Measurements from ENCODE around the gene PARS2.
A peak's percentile ranks its signal among the peaks of the same experiment; 100 is the strongest.

The PARS2 gene

DNA sequence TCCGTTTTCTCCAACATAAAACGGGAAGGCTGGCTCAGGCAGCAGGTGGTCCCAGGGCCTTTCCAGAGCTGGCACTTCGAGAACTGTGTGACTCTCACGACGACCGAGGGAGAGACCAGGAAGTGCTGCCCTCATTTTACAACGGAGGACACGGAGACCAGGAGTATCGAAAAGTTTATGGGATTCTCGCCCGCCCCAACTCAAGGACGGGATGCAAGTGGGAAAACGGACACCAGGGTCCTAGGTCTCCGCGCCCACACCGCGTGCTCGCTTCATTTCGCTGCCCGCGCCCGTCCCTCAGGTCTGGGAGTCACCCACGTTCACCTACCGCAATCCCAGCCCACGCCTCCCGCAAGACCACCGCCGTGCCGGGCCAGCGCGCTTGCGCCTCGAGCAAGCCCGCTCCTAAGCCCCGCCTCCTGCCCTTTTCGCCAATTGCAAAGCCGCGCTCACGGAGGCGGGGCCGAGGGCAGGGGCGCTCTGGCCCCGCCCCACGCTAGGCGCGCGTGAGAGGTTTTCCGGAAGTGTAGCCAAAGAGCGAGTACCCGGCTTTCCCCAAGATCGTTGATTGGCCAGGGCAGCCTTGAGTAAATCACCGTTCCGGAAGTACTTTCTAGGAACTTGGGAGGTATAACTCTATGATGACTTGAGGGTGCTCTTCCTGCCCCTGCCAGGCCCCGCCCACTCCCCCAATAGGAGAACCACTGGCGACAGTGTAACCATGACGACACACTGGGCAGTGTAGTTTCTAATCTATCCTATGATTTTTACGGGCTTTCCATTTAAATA is at the start of gene PARS2:
Gene PARS2 (minus strand): TSS at position 391 of the 789 bp plus-strand sequence. CDS start 5,362 bp downstream, outside the sequence.
- DNase-seq (ENCODE audit: low read depth, low spot score): peak; percentile 95

DNA sequence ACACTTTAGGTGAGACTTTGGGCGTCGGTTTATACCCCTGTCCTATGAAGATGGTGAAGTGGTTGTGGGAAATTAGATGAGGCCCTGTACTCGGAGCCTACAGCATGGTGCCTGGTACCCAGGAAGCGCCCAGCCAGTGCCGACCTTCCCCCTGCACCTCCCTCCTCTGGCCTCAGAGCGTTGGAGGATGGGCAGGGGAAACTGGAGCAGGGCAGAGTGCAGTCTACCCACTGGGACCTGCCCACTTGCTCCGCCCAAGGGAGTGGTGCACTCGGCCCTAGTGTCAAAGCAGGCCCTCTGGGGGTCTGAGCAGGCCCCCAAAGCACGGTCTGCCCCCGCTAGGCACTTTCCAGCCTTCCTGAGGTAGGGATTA is 49.8 kb upstream of the PARS2 start:
- DNase-seq (ENCODE audit: low read depth, low spot score): no peak

DNA sequence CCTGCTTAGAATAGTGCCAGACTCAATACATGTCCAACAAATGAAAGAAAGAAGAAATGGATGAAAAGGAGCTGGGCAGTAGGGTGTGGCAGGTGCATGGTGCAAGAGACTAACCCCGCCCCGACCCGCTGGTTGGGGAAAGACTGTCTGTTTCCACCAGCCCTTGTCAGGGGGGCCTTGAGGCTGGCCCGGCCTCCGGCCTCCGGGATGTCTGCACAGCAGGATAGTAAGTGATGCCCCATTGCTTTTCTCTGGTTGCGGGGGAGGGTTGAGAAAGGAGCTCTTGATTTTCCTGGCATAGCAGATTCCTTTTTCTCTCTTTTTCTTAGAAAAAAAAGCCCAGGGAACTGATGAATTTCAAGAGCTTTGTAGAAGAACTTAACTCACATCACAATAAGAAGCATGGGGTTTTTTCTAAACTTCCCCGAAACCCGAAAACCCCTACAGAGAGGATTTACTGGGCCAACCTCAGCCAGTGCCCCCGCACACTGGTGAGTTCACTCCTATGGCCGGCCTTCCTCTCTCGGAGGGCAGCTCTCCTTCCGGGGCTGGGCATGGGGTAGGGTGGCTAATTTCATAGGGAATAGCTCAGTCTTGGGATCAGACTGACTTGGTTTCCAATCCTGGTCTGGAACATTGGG is 49.3 kb upstream of the PARS2 start:
- DNase-seq (ENCODE audit: low read depth, low spot score): no peak

DNA sequence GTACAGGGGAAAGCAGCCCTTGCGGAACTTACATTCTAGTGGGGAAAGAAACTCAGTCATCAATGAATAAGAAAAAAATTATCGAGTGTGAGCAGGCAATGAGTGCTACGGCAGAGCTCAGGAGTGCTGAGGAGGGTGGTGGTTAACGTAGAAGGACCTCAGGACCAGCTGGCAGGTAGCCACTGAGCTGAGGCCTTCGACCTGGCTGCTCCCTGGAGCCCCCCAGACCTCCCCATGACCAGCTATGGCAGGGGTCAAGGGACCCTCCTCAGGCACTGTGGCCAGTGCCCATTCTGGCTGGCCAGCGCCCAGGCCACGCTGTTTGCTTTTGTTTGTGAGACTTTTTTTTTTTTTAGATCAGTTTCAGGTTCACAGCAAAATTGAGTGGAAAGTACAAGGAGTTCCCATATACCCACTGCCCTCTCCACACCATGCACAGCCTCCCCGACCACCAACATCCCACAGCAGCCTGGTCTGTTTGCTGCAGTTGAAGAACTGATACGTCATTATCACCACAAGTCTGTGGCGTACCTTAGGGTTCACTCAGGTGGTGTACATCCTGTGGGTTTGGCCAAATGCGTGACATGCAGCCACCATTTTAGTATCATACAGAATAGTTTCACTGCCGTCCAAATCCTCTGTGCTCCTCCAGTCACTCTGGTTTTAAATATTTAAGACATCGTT is 48.6 kb upstream of the PARS2 start:
- DNase-seq (ENCODE audit: low read depth, low spot score): no peak

DNA sequence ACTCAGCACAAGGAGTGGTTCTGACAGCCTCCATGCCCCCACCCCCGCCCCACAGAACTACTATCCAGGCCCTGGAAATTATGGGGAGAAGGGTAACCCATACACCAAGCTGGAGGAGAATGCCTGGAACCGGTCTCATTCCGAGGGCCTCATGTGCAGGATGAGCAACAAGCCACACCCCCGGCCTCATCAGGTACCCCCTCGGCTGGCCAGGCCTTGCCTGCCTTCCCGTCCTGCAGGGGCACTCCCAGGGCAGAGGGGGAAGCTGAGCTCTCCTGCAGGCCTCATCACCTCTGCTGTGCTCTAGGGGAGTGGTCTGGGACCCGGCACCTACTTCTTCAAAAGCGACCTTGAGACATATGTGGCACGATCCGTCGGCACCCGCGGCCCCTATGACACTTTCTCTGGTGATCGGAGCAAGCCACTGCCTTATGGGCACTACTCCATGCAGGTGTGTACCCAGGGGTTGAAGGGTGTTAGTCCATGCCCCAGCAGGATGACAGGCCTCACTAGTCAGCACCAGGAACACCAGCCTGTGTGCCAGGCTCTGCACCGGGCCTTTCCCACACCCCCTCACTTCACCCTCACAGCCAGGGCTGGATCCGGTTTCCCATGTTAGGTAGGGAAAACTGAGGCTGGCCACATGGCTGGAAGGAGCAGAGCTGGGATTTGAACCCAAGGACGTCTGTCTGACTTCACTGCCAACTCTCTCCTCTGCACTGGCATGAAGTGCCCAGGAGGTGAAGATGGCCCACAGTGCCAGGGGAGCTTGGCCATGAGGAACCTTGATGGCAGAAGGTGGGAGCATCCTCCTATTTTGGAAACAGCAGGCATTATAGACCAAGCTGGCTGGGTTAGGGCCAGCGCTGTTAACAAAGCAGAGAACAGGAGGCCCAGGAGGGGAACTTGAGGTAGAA is 47.7 kb upstream of the PARS2 start:
- DNase-seq (ENCODE audit: low read depth, low spot score): no peak

DNA sequence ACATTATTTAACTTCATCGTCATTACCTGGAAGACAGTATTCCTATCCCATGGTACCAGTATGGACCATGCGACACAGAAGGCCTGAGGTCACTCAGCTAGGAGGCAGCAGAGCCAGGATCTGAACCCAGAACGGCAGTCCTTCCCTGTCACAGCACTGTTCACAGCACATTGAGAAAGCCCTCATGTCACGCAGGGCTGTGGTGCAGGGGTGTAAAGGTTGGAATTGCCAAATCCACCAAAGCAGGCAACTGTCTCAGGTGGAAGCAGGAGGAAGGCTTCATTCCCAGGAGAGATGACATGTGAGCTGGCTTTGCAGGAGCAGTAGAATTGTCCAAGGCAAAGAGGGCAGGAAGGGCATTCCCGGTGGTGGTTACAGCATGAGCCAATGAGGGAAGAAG is 46.7 kb upstream of the PARS2 start:
- DNase-seq (ENCODE audit: low read depth, low spot score): no peak

DNA sequence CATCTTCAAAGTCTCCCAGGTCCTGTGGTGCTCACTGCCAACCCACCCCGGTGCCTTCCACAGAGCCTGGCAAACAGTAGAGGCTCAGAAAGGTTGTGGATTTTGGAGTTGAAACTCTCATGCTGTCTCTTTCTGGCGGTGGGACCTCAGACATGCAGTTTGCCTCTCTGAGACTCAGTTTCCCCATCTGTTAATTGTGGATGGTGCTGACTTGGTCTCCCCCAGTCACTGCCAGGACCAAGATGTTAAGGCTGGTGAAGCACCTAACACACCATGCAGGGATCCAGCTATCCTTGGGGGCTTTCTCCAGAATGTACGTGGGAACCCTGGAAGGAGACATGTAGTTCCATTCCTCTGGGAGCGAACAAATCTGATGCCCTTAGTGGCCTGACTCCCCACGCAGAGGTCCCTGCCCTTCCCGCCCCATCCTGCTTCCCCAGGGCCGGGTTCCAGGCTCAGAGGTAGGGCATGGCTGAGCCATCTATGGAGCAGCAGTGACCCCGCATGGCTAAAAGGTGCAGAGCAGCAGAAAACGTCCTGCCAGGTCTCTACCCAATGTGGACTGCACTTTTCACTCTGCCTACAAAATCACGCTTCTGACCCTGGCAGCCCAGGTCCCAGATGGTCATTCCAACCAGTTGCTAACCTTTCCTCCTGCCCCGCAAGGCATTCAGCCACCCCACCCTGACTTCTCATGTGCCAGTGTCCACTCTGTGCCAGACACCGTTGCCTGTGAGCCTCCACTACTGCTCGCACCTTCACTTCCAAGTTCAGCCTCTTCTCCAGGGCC is 46.0 kb upstream of the PARS2 start:
- DNase-seq (ENCODE audit: low read depth, low spot score): peak; percentile 36

DNA sequence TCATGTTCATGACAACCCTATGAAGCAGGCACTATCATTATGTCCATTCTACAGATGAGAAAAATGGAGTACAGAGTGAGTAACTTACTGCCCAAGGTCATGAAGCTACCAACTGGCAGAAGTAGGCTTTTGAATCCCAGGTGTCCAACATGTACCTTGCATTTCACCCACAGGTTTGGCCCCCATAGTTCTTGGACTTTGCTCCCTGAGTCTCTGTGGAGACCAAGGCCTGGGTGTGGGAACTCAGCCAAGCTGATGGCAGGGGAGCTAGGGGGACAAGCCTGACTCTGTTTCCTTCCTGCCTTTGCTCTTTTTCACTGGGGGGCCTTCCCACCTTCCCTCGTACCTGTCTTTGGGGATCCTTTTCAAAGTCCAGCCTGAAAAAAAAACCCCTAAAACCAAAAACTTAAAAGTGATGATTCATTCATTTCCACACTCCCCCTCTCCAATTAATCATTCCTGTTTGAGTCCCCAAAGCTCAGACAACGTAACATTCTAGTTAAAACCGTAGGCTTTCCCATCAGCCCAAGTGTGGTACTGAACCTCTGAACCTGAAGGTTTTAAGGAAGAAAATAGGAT is 45.3 kb upstream of the PARS2 start:
- no peak for DNase-seq (ENCODE audit: low read depth, low spot score)

DNA sequence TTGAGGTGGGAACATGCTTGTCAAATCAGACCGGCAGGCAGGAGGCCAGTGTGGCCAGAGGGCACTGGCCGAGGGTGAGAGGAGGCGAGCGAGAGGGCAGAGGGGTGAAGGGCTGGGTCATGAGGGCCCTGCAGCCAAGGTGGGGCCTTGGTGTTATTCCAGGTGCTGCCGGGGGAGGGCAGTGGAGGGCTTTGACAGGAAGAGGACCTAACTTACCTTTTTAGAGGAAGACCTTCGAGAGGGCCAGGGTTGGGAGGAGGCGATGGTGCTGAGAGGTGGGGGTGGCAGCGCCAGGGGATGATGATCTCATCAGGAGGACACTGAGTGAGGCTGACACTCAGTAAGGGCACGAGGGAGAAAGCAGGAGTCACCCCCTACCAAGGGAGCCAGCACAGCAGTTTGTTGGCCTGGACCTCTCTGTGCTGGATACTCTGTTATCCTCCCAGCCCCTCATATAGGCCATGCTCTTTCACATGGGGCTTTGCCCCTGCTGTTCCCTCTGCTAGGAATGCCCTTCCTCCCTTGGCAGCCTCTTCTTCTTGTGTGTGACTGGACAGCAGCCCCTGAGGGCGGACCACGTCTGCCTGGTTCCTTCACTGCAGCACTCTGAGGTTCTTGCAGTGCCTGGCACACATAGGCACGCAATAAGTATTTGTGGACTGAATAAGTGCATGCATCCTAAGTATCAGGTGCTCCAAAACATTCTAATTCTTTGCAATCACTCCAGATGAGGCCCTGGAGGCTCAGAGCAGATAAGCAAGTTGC is 44.3 kb upstream of the PARS2 start:
- no peak for DNase-seq (ENCODE audit: low read depth, low spot score)

DNA sequence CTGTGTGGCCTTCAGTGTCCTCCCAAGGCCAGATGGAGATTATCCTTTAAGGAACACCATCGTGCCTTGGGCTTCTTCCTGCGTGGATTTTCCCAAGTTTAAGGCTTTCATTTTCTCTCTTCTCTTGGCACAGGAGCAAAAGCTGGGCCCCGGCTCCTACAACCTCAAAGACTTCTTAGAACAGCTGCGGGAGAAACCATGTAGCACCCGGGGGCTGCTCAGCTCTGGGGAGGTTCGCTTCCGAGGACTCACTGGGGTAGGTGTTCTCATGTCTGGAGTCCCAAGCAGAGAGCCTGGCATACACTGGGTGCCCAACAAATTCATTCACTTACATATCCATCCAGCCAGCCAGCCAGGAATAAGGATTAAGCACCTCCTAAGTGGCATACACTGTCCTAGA is 43.4 kb upstream of the PARS2 start:
- no peak for DNase-seq (ENCODE audit: low read depth, low spot score)

DNA sequence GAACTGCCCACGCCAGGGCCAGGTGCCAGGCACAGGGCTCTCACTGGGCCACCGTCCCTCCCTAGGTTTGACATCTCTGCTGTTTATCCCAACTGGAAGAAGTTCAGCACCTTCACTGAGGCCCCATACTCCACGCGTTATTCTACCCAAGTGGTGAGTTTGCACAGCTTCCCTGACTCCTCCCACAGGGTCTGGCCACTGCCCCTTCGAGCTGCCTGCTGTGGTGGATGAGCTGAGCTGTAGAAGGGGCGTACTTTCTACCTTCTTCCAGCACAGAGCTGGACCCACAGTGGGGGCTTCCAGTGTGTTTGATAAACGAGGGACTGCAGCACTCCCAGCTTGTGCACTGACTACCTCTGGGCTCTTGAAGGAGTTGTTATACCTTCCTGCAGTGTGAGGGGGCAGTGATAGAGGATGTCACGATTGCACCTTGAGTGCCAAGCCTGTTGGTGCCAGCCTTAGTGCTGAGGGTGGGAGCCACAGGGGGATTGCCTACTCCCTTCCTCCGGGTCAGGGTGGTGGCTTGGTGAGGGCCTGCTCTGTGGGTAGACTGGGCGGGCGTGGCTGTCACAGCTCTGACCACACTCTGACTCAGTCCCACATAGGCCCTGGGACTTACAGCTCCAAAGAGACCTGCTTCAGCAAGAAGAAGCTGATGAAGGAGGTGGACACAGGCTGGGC is 42.7 kb upstream of the PARS2 start:
- no peak for DNase-seq (ENCODE audit: low read depth, low spot score)

DNA sequence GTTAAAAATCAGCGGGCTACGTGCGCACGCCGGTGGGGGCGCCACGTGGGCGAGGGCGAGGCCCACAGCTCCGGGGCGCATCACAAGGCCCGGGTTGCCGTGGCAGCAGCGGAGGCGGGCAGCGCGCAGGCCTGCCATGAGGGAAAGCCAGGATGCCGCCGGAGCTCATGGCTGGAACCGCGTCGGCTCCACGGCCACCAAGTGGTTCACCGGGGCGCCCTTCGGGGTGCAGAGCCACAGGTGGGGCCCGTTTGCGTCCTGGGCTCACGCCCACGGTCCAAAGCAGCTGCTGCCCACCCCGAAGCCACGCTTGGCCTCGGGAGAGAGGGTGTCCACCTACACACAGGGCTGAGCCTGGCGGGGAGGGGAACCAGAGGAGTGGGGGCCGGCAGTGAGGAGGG is 41.7 kb upstream of the PARS2 start:
- DNase-seq (ENCODE audit: low read depth, low spot score): no peak

DNA sequence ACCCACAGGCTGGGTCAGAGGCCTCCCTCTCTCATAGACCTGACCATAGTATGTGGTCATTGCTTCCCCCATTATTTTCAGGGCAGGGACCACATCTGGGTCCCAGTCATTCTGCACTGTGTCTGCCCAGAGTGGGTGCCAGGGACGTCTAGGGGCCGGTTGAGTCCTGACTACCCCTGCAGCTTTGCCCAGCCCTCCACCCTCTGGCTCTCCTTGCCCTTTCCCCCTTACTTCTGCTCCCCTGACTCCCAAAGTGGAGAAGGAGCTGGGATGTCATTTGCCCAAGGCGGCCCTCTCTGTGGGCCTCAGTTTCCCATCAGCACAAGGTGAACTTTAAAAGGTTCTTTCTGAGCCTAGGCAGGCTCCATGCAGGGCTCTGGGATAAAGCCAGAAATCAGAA is 41.1 kb upstream of the PARS2 start:
- DNase-seq (ENCODE audit: low read depth, low spot score): no peak

DNA sequence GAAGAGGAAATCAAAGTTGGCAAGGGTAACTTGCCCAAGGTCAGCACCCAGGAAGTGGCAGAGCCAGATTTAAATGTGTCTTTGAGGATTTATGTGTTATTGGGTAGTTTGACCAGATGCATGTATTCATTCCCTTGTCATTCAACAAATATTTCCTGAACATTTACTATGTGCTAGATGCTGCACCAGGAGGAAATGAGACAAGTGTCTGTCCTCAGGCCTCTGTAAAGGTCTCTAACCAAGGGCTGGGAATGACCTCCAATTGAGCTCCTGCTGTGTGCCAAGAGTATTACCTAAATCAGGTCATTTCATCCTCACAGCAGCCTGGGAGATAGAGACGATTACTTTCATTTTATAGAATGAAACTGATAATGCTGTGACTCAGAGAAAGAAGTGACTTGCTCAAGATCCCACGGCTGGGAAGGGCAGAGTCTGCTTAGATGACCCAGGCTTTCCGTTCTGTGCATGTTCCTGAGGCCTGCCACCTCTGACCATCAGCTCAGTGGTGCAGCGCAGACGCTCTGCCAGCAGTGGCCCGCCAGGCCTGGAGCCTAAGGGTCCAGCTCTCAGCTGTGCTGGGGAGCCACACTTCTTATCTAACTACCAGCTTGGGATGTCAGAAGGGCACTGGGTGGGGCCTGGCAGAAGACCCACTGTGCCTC is 40.3 kb upstream of the PARS2 start:
- no peak for DNase-seq (ENCODE audit: low read depth, low spot score)

DNA sequence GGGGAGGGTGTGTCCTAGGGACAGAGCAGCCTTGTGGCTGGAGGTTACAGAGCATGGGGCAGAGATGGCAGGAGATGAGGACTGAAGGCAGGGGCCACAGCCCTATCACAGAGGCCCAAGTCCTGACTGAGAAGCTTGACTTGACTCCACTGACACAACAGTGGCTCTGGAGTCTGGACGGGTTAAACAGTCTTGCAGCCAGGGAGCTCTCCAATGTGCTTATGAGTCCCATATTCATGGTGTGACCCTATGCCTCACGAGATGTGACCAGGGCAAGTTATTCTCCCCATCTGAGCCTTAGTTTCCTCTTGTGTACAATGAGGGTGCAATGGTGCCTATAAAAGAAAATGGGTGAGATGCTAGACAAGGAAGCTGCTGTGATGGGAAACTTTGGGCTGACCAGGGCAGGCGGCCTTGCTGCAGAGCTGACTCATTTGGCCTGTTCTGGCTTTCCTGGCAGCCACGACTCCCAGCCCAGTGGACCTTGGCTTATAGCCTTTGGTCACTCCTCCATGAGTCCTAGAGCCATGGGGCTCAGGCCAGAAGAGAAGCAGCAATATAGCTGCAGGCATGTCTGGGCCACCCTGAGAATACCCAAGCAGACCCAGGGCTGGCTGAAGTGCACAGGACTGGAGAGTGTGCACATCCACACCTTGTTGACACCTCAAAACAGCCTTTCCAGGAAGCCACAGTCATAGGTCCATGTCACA is 39.6 kb upstream of the PARS2 start:
- DNase-seq (ENCODE audit: low read depth, low spot score): no peak

DNA sequence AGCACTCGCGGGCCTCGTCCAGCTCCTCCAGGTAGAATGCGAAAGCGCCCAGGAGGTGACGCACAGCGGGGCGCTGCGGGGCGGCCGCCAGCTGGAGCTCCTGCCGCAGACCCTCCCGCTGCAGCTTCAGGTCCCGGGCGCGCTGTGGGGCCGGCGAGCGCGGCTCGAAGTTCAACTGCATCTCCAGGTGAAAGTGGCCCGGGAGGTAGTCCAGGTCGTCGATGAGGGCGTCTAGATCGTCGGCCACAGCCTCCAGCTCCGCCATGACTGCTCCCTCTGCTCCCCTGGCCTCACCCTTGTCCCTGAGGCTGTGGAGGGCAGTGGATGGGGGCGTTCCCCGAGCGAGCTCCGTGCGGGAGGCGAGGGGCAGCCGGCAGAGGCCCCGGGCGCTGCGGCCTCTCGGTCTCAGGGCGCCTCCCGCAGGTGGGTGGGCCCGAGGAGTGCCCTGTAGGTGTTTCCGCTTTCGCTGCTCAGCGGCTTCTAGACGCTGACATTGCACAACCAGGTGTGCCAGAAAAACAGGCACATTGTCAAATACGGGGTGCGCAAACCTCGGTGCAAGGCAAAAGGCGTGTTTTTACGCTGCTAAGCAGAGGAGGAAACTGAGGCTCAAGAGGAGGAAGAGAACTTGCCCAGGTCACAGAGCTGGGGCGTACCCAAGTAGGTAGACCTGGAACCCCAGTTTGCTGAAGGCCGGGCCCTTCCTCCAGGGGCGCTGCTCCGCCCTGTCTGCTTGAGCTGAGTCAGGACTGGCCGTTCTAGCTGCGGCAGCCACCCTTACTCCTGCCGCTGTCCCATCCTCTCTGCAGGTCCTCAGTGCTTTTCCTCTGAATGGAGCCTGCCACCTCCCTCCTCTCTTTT is 36.8 kb upstream of the PARS2 start, which contains the start of gene TTC22:
Gene TTC22 (minus strand): TSS at position 425 of the 861 bp plus-strand sequence. CDS start 160 bp downstream, at position 265.
- DNase-seq (ENCODE audit: low read depth, low spot score): peak; percentile 34

Data from activated naive CD8-positive, alpha-beta T cell treated with anti-CD3 and anti-CD28 coated beads, Interleukin-2, amount 50 U/mL, for 16 hours (primary cell).